ENCODE results near the gene TTLL1. TPM values are rescaled to one million over a fixed set of nuclear protein-coding genes. Genes with fewer than 3 reads are reported as not detected.

The TTLL1 gene
- total and polyA plus RNA-seq, 2 of the 4 experiments (the other 2 are of a cell fraction), result 10.8 to 13.2 TPM

- dilution Hi-C loops (cut with HindIII; ENCODE audit: low sequenced_read_pairs, unreplicated experiment), result no loop called here
- Histone ChIP-seq H2AFZ (replicated peaks; ENCODE audit: low read length, poor library complexity) (peak overlapping the region; percentile 90), H3K79me1 (ENCODE audit: low read depth in 1 of 2, low read length in 2 of 2) (no peaks in the 10 kb centered on the region), H4K5ac (ENCODE audit: low read depth, low read length) (no peak overlapping the region), H3K23ac (ENCODE audit: low read depth, low read length) (no peak overlapping the region), H3K9me3 (ENCODE audit: control insufficient read depth, insufficient read depth, low read length) (no peaks in the 10 kb centered on the region), H3K14ac (replicated peaks; ENCODE audit: low read depth, low read length) (no peak overlapping the region), H4K20me1 (ENCODE audit: insufficient read depth, low read length) (no peaks in the 10 kb centered on the region), H3K9me1 (ENCODE audit: insufficient read depth, low read length) (no peaks in the 10 kb centered on the region), H4K8ac (ENCODE audit: low read depth in 2 of 2, low read length in 2 of 2) (no peak overlapping the region), H3K36me3 (ENCODE audit: control insufficient read depth, insufficient read depth, low read length) (no peaks in the 10 kb centered on the region), H3K4me1 (ENCODE audit: control insufficient read depth, insufficient read depth, low read length) (no peaks in the 10 kb centered on the region; the same call in 1 of the 2 replicates), H2BK120ac (ENCODE audit: low read depth, low read length) (no peak overlapping the region), H3K27ac (ENCODE audit: insufficient read depth, low read length) (no peak overlapping the region), H3K4me3 (ENCODE audit: insufficient read depth, low read depth, low read length) (peak overlapping the region; percentile 40), H3K9ac (ENCODE audit: low read depth, low read length) (no peak overlapping the region), H2AK9ac (replicated peaks; ENCODE audit: low read depth, low read length, poor library complexity) (peak overlapping the region; percentile 72), H4K91ac (ENCODE audit: insufficient read depth, low read depth, low read length) (no peak overlapping the region), H3K4ac (ENCODE audit: low read depth, low read length) (no peak overlapping the region), H2AK5ac (ENCODE audit: low read depth, low read length) (no peak overlapping the region), H3K27me3 (ENCODE audit: control insufficient read depth, insufficient read depth, low read length) (peaks cover 58% of the 10 kb centered on the region), H3K18ac (ENCODE audit: low read depth, low read length) (no peak overlapping the region), H2BK20ac (ENCODE audit: low read depth, low read length) (no peak overlapping the region), H3K56ac (ENCODE audit: extremely low read depth, insufficient read depth, low read length) (no peak overlapping the region), H2BK15ac (ENCODE audit: low read depth, low read length) (no peak overlapping the region), H3K4me2 (ENCODE audit: low read depth, low read length) (peak overlapping the region; percentile 79), H2BK5ac (ENCODE audit: low read depth, low read length, poor library complexity, severe bottlenecking) (no peak overlapping the region)
- intact Hi-C loops (cut with micrococcal nuclease), result no loop called here
- no TSS peak for BruUV-seq (replicated peaks)
- in situ Hi-C loops (cut with MboI; ENCODE audit: low sequenced_read_pairs), result no loop called here
- TF ChIP-seq FOS (IDR thresholded peaks at IDR 0.05; ENCODE audit: low read depth, low read length) (no peak), POLR2A (IDR thresholded peaks at IDR 0.05; ENCODE audit: low read depth, low read length) (no peak), MXI1 (IDR thresholded peaks at IDR 0.05; ENCODE audit: borderline replicate concordance, low read depth, low read length) (no peak), NFE2L2 (IDR thresholded peaks at IDR 0.05; ENCODE audit: low read depth, low read length) (no peak), RCOR1 (IDR thresholded peaks at IDR 0.05; ENCODE audit: insufficient replicate concordance, low read length) (no peak), CHD1 (IDR thresholded peaks at IDR 0.05; ENCODE audit: low read depth, low read length) (no peak), MAZ (IDR thresholded peaks at IDR 0.05; ENCODE audit: borderline replicate concordance, low read depth, low read length) (no peak), BHLHE40 (IDR thresholded peaks at IDR 0.05; ENCODE audit: low read depth, low read length) (no peak), SMC3 (IDR thresholded peaks at IDR 0.05; ENCODE audit: low read depth, low read length) (no peak)
- ChIA-PET POLR2A (ENCODE audit: unreplicated experiment) (no interaction called here), CTCF (no interaction called here)
- DNase-seq, result no peak
- ATAC-seq (ENCODE audit: low read depth), result peak; percentile 28
- 1% methylated on average over 40 of the region's 86 CpGs; no CpG with 5 or more reads in 1 of the 2 experiments for WGBS, 2 experiments (ENCODE audit: extremely low coverage in 2 of 2, insufficient read length in 1 of 2)
Observed at GRCh38 chr22:43110927-43111623, 21.9 kb upstream of the TTLL1 start.
